Smooth muscle cell (in vitro differentiated cells): Measurements from ENCODE around the gene TMEM132A. TPM values are rescaled to one million over a fixed set of nuclear protein-coding genes. Genes with fewer than 3 reads are reported as not detected.

ENCODE experiments used
- DNase-seq: peaks from one replicate; lab custom pipeline; 2025; ENCODE audit not compliant: unreplicated experiment; lab: John Stamatoyannopoulos, UW
- H2AFZ ChIP-seq: fragments of 200-600 bp; sonication (generic); 2 replicates; pipeline ENCODE4 v1.6.0; 2016; ENCODE audit warnings: antibody characterized with exemption, low read depth, mild to moderate bottlenecking
- H3F3A ChIP-seq: fragments of 200-600 bp; sonication (generic); 2 replicates; pipeline ENCODE4 v1.6.0; 2017; ENCODE audit warnings: antibody characterized with exemption, low read depth
- H3K27ac ChIP-seq: fragments of 200-600 bp; sonication (generic); 2 replicates; pipeline ENCODE4 v1.5.1; 2016; ENCODE audit warnings: low read depth, mild to moderate bottlenecking
- H3K27me3 ChIP-seq: fragments of 200-600 bp; sonication (generic); 2 replicates; pipeline ENCODE4 v1.6.1; 2016; ENCODE audit warnings: low read depth, mild to moderate bottlenecking
- H3K36me3 ChIP-seq: fragments of 200-600 bp; sonication (generic); 2 replicates; pipeline ENCODE4 v1.5.1; 2016; ENCODE audit warnings: low read depth
- H3K4me1 ChIP-seq: fragments of 200-600 bp; sonication (generic); 2 replicates; pipeline ENCODE4 v1.5.1; 2016; ENCODE audit warnings: low read depth
- H3K4me2 ChIP-seq: fragments of 200-600 bp; sonication (generic); 2 replicates; pipeline ENCODE4 v1.6.0; 2016; ENCODE audit warnings: mild to moderate bottlenecking
- H3K4me3 ChIP-seq: fragments of 200-600 bp; sonication (generic); 2 replicates; pipeline ENCODE4 v1.5.1; 2016; ENCODE audit warnings: mild to moderate bottlenecking
- H3K79me2 ChIP-seq: fragments of 200-600 bp; sonication (generic); 2 replicates; pipeline ENCODE4 v1.6.0; 2016; ENCODE audit warnings: low read depth, mild to moderate bottlenecking
- H3K9ac ChIP-seq: fragments of 200-600 bp; sonication (generic); 2 replicates; pipeline ENCODE4 v1.6.0; 2016; ENCODE audit warnings: low read depth
- H3K9me3 ChIP-seq: fragments of 200-600 bp; sonication (generic); replicated peaks from 2 replicates; pipeline ENCODE4 v1.5.1; 2016; ENCODE audit warnings: low read depth
- H4K20me1 ChIP-seq: fragments of 200-600 bp; sonication (generic); 2 replicates; pipeline ENCODE4 v1.6.0; 2016; ENCODE audit warnings: low read depth
- WGBS: methylation state at CpG from one replicate; pipeline ENCODE4 v1.1.7; 2016; ENCODE audit warnings: low lambda C conversion rate; 5-methylcytosine and 5-hydroxymethylcytosine counted together
- polyA plus RNA-seq: library from polyadenylated mRNA; unstranded; fragments of >200 nt; fragmentation: Nextera tagmentation; extraction: Ambion mirVana; gene quantifications from 2 replicates; pipeline ENCODE4 v1.2.1, GENCODE V29; 2016
- total RNA-seq: library from RNA; depleted of rRNA; stranded (reverse); fragments of >200 nt; gene quantifications from 2 replicates; pipeline ENCODE4 v1.2.3, GENCODE V29; 2014
- TF ChIP-seq, protein P1 (sequence below): fragments of 200-600 bp; sonication (generic); IDR thresholded peaks from 2 replicates; pipeline ENCODE4 v1.5.1; 2017; ENCODE audit warnings: borderline replicate concordance, mild to moderate bottlenecking, antibody characterized with exemption; ENCODE audit not compliant: insufficient read depth, poor library complexity, severe bottlenecking

TMEM132A gene
- total and polyA plus RNA-seq, 2 experiments from 2014 or later: 40.7 to 91.3 TPM

DNA sequence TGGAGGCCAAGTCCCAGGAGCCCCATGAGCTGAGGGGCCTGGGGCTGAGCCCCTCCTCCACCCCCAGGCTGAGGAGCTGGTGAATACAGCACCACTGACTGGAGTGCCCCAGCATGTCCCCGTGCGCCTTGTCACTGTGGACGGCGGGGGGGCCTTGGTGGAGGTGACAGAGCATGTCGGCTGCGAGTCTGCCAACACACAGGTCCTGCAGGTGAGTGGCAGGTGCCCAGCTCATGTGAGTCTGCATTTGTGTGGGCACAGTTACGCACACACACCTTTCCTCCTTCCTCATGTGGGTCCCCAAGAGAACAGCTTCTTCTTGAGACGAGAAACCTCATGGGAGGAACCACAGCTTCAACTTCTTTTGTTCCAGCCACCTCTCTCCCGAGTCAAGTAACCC, 7.7 kb downstream of the TMEM132A start:
- Histone ChIP-seq H3K4me3 (no peak overlapping the region), H3K27me3 (no peaks in the 10 kb centered on the region), H3K36me3 (peaks cover 3% of the 10 kb centered on the region), H2AFZ (no peak overlapping the region), H3K27ac (no peak overlapping the region), H3K79me2 (no peaks in the 10 kb centered on the region), H3K4me2 (no peak overlapping the region), H3F3A (no peaks in the 10 kb centered on the region), H4K20me1 (no peaks in the 10 kb centered on the region), H3K9ac (no peak overlapping the region), H3K4me1 (no peaks in the 10 kb centered on the region), H3K9me3 (no peaks in the 10 kb centered on the region)
- DNase-seq: no peak
- TF ChIP-seq, protein P1, sequence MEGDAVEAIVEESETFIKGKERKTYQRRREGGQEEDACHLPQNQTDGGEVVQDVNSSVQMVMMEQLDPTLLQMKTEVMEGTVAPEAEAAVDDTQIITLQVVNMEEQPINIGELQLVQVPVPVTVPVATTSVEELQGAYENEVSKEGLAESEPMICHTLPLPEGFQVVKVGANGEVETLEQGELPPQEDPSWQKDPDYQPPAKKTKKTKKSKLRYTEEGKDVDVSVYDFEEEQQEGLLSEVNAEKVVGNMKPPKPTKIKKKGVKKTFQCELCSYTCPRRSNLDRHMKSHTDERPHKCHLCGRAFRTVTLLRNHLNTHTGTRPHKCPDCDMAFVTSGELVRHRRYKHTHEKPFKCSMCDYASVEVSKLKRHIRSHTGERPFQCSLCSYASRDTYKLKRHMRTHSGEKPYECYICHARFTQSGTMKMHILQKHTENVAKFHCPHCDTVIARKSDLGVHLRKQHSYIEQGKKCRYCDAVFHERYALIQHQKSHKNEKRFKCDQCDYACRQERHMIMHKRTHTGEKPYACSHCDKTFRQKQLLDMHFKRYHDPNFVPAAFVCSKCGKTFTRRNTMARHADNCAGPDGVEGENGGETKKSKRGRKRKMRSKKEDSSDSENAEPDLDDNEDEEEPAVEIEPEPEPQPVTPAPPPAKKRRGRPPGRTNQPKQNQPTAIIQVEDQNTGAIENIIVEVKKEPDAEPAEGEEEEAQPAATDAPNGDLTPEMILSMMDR: no peak
- WGBS: 96% methylated on average over 9 of the region's 9 CpGs

DNA sequence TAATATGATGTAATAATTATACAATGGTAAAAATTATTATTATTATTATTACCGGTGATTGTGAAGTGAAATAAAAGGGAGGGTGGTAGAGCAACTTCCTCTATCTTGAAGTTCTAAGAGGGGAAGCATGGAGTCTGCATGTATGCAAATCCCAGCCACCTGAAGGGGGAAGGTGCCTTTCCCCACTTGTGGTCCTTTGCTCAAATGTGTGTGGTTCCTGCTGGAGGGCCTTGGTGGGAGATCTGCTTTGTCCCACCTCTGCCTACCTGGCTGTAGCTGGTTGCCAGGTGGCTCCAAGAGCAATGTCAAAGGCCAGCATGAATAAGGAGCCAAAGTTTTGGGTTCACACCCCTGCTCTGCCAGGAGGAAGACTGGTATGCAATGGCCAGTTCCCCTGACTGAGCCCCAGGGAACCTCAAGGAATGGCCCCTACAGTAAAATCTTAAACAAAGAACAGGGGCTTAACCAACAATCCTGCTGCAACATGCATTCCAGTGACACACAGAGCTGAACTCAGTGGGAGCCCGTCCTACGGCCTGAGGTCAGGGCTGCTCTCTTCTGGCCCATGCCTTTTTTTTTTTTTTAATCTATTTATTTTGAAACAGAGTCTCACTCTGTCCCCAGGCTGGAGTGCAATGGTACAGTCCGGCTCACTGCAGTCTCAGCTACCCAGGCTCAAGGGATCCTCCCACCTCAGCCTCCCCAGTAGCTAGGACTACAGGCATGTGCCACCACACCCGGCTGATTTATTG, 8.5 kb downstream of the TMEM132A start:
- DNase-seq: no peak
- no peak overlapping the region for H2AFZ ChIP-seq
- no peaks in the 10 kb centered on the region for H3K4me1 ChIP-seq
- H4K20me1 ChIP-seq: no peaks in the 10 kb centered on the region
- no peak overlapping the region for H3K9ac ChIP-seq
- H3K36me3 ChIP-seq: peaks cover 3% of the 10 kb centered on the region
- no peaks in the 10 kb centered on the region for H3K9me3 ChIP-seq
- no peak overlapping the region for H3K4me2 ChIP-seq
- no peak overlapping the region for H3K27ac ChIP-seq
- no peaks in the 10 kb centered on the region for H3K79me2 ChIP-seq
- no peak overlapping the region for H3K4me3 ChIP-seq
- H3F3A ChIP-seq: no peaks in the 10 kb centered on the region
- no peaks in the 10 kb centered on the region for H3K27me3 ChIP-seq
- WGBS: 91% methylated on average over 5 of the region's 5 CpGs
- TF ChIP-seq, protein P1: no peak

DNA sequence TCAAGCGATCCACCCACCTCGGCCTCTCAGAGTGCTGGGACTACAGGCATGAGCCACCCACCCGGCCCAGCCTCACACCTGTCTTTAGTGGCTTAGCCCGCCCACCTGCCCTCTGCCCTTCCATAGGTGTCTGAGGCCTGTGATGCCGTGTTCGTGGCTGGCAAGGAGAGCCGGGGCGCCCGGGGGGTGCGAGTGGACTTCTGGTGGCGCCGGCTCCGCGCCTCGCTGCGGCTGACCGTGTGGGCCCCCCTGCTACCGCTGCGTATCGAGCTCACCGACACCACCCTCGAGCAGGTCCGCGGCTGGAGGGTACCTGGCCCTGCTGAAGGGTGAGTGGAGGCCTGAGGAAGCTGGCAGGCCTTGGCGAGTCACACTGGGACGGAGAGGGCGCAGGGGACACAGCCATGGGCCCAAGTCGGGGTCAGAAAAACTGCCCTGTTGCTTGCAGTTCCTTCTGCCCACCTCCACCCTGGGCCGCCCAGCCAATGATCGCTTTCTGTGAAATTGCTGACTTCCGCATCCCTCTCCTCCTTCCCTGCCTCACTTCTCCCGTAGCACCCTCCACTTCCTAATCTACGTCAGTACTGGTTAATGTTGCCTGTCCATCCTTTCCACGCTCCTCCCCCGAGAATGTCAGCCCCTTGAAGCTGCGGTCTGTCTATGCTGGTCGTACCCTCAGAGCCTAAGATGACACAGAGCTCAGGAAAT, 9.3 kb downstream of the TMEM132A start:
- DNase-seq: no peak
- Histone ChIP-seq H2AFZ (no peak overlapping the region), H4K20me1 (no peaks in the 10 kb centered on the region), H3K27ac (no peak overlapping the region), H3K4me3 (no peak overlapping the region), H3K4me2 (no peak overlapping the region), H3K9ac (no peak overlapping the region), H3K4me1 (no peaks in the 10 kb centered on the region), H3K9me3 (no peaks in the 10 kb centered on the region), H3K79me2 (no peaks in the 10 kb centered on the region), H3K27me3 (no peaks in the 10 kb centered on the region), H3K36me3 (no peaks in the 10 kb centered on the region), H3F3A (no peaks in the 10 kb centered on the region)
- 97% methylated on average over 36 of the region's 37 CpGs for WGBS
- TF ChIP-seq, protein P1: no peak
